H1 (cell line): Measurements from ENCODE around the gene PTPN13. TPM values are rescaled to one million over a fixed set of nuclear protein-coding genes. Genes with fewer than 3 reads are reported as not detected.

ENCODE experiments used
- CTCF ChIA-PET: fragments of 300-600 bp; sonication (Branson Sonifier 250); formaldehyde crosslinking; loops from one replicate; lab custom pipeline; 2021; ENCODE audit not compliant: partially characterized antibody; lab: Charles Lee
- POLR2A ChIA-PET: fragments of 300-600 bp; sonication (Branson Sonifier 250); formaldehyde crosslinking; loops from one replicate; lab custom pipeline; 2021; ENCODE audit warnings: inconsistent platforms; ENCODE audit not compliant: partially characterized antibody; lab: Charles Lee
- DNase-seq, 2 experiments: peaks; one replicate each; pipeline versions ENCODE4 v3.0.0 to v3.0.0-alpha.2; 2010 to 2022; ENCODE audit warnings: low spot score in 2 of 2, low read depth in 1 of 2, mixed read lengths in 1 of 2
- FAIRE-seq: peaks from 2 replicates; lab custom pipeline; 2011; peaks lifted over from hg19 to GRCh38; lab: Jason Lieb, UNC
- H2AFZ ChIP-seq: 2 replicates; pipeline ENCODE4 v1.8.1; 2012; ENCODE audit warnings: low read length, inconsistent platforms
- H2AK5ac ChIP-seq: 2 replicates; pipeline ENCODE4 v1.6.1; 2013; ENCODE audit warnings: low read depth, low read length
- H2BK120ac ChIP-seq: replicated peaks from 2 replicates; pipeline ENCODE3; 2013; ENCODE audit warnings: low read depth, low read length, inconsistent platforms
- H2BK12ac ChIP-seq: 2 replicates; pipeline ENCODE4 v1.6.1; 2013; ENCODE audit warnings: low read depth, low read length
- H2BK15ac ChIP-seq: 2 replicates; pipeline ENCODE4 v1.6.1; 2013; ENCODE audit warnings: low read length
- H2BK20ac ChIP-seq: 2 replicates; pipeline ENCODE4 v1.6.1; 2013; ENCODE audit warnings: low read length
- H2BK5ac ChIP-seq: 2 replicates; pipeline ENCODE4 v1.6.1; 2013; ENCODE audit warnings: low read depth, low read length
- H3K14ac ChIP-seq: 2 replicates; pipeline ENCODE4 v1.6.1; 2013; ENCODE audit warnings: inconsistent platforms; ENCODE audit not compliant: insufficient read length
- H3K18ac ChIP-seq: 2 replicates; pipeline ENCODE4 v1.6.1; 2013; ENCODE audit warnings: low read length; ENCODE audit errors: extremely low read depth
- H3K23ac ChIP-seq: 2 replicates; pipeline ENCODE4 v1.6.1; 2013; ENCODE audit warnings: inconsistent platforms; ENCODE audit not compliant: insufficient read length
- H3K23me2 ChIP-seq: 2 replicates; pipeline ENCODE4 v1.6.1; 2013; ENCODE audit warnings: low read depth, low read length
- H3K27ac ChIP-seq: 2 replicates; pipeline ENCODE4 v1.6.1; 2011; ENCODE audit warnings: low read depth, low read length, inconsistent platforms
- H3K27me3 ChIP-seq, 4 experiments: replicated peaks in 1 of 4; 1 replicate in 1 of 4; 2 replicates in 3 of 4; pipeline versions ENCODE4 v1.6.1 to v1.8.1; 2011 to 2013; ENCODE audit warnings: low read length in 3 of 4, mild to moderate bottlenecking in 3 of 4, inconsistent platforms in 2 of 4, mixed read lengths in 2 of 4, moderate library complexity in 1 of 4; ENCODE audit not compliant: control insufficient read depth in 3 of 4, insufficient read depth in 3 of 4; ENCODE audit errors: extremely low read depth in 1 of 4
- H3K36me3 ChIP-seq, 4 experiments: 2 replicates each; pipeline versions ENCODE4 v1.6.1 to v1.8.1; 2011 to 2013; ENCODE audit warnings: mild to moderate bottlenecking in 4 of 4, low read length in 3 of 4, moderate library complexity in 2 of 4, control low read depth in 1 of 4, inconsistent platforms in 1 of 4; ENCODE audit not compliant: insufficient read depth in 4 of 4, control insufficient read depth in 2 of 4
- H3K4ac ChIP-seq: replicated peaks from 2 replicates; pipeline ENCODE3; 2013; ENCODE audit warnings: low read length, low read depth, mixed read lengths, inconsistent platforms; ENCODE audit not compliant: insufficient read length
- H3K4me1 ChIP-seq, 4 experiments: replicated peaks in 1 of 4; 1 replicate in 1 of 4; 2 replicates in 3 of 4; pipeline versions ENCODE4 v1.6.1 to v1.8.1; 2011 to 2013; ENCODE audit warnings: low read length in 3 of 4, inconsistent platforms in 2 of 4, mixed read lengths in 1 of 4; ENCODE audit not compliant: insufficient read depth in 4 of 4, control insufficient read depth in 3 of 4
- H3K4me2 ChIP-seq, 2 experiments: 2 replicates each; pipeline versions ENCODE4 v1.6.1 to v1.8.1; 2011 to 2013; ENCODE audit warnings: low read depth in 2 of 2, low read length in 2 of 2, control low read depth in 1 of 2, inconsistent platforms in 1 of 2, mild to moderate bottlenecking in 1 of 2; ENCODE audit not compliant: insufficient read depth in 1 of 2
- H3K4me3 ChIP-seq, 4 experiments: fragments of 200-600, 300-600 bp in 1 of 4; sonication (generic), shearing (Covaris generic), sonication (Bioruptor Twin) in 1 of 4; 2 replicates each; pipeline versions ENCODE4 v1.5.1 to v1.8.1; 2011 to 2016; ENCODE audit warnings: low read length in 4 of 4, low read depth in 3 of 4, control low read depth in 2 of 4, inconsistent platforms in 2 of 4, mild to moderate bottlenecking in 2 of 4, mixed read lengths in 1 of 4, moderate library complexity in 1 of 4; ENCODE audit not compliant: insufficient read depth in 2 of 4; ENCODE audit errors: extremely low read depth in 1 of 4
- H3K56ac ChIP-seq: replicated peaks from 2 replicates; pipeline ENCODE3; 2013; ENCODE audit warnings: low read depth, mild to moderate bottlenecking, mixed read lengths, low read length, inconsistent platforms; ENCODE audit not compliant: insufficient read length
- H3K79me1 ChIP-seq: 2 replicates; pipeline ENCODE4 v1.6.1; 2013; ENCODE audit warnings: low read depth, low read length, control low read depth
- H3K79me2 ChIP-seq, 2 experiments: 2 replicates each; pipeline versions ENCODE4 v1.6.1 to v1.8.1; 2012 to 2013; ENCODE audit warnings: low read length in 2 of 2, mild to moderate bottlenecking in 2 of 2, inconsistent platforms in 1 of 2; ENCODE audit not compliant: insufficient read depth in 2 of 2, control insufficient read depth in 1 of 2
- H3K9ac ChIP-seq, 4 experiments: replicated peaks in 1 of 4; 1 replicate in 1 of 4; 2 replicates in 3 of 4; pipeline versions ENCODE4 v1.6.1 to v1.8.1; 2011 to 2013; ENCODE audit warnings: low read depth in 3 of 4, low read length in 3 of 4, control low read depth in 2 of 4, mild to moderate bottlenecking in 2 of 4, moderate library complexity in 2 of 4, inconsistent platforms in 1 of 4; ENCODE audit errors: extremely low read depth in 1 of 4
- H3K9me3 ChIP-seq, 2 experiments: 2 replicates each; pipeline versions ENCODE4 v1.6.1 to v1.8.1; 2012 to 2013; ENCODE audit warnings: mild to moderate bottlenecking in 2 of 2, moderate library complexity in 2 of 2, control low read depth in 1 of 2, inconsistent platforms in 1 of 2, low read depth in 1 of 2, low read length in 1 of 2, mixed read lengths in 1 of 2; ENCODE audit not compliant: insufficient read depth in 2 of 2
- H4K20me1 ChIP-seq, 2 experiments: replicated peaks in 1 of 2; 2 replicates each; pipeline versions ENCODE3 to v1.8.1; 2011 to 2013; ENCODE audit warnings: inconsistent platforms in 2 of 2, low read length in 2 of 2, mild to moderate bottlenecking in 1 of 2; ENCODE audit not compliant: insufficient read depth in 2 of 2, control insufficient read depth in 1 of 2
- H4K5ac ChIP-seq: 2 replicates; pipeline ENCODE4 v1.6.1; 2013; ENCODE audit warnings: low read length, low read depth, mixed read lengths, inconsistent platforms; ENCODE audit not compliant: insufficient read length
- H4K8ac ChIP-seq: 2 replicates; pipeline ENCODE4 v1.8.0; 2013; ENCODE audit warnings: mild to moderate bottlenecking, moderate library complexity, low read length, inconsistent platforms; ENCODE audit not compliant: insufficient read depth; ENCODE audit errors: extremely low read depth
- H4K91ac ChIP-seq: replicated peaks from 2 replicates; pipeline ENCODE3; 2013; ENCODE audit warnings: low read length, mixed read lengths, inconsistent platforms; ENCODE audit not compliant: insufficient read length
- CHD2 ChIP-seq: IDR thresholded peaks from 2 replicates; pipeline ENCODE4 v1.6.1; 2012; ENCODE audit warnings: low read length, improper control_type of control experiment
- CREB1 ChIP-seq: IDR thresholded peaks from 2 replicates; pipeline ENCODE4 v1.6.1; 2012; ENCODE audit warnings: inconsistent platforms
- HDAC6 ChIP-seq: IDR thresholded peaks from one replicate; pipeline ENCODE4 v1.7.1; 2012; ENCODE audit warnings: low read depth, mild to moderate bottlenecking, inconsistent platforms, low read length, moderate library complexity
- NRF1 ChIP-seq: IDR thresholded peaks from 2 replicates; pipeline ENCODE4 v1.6.1; 2011; ENCODE audit warnings: mild to moderate bottlenecking, low read depth, low read length, improper control_type of control experiment
- SIRT6 ChIP-seq: IDR thresholded peaks from one replicate; pipeline ENCODE4 v1.7.1; 2012; ENCODE audit warnings: low read length, inconsistent platforms
- WGBS, 2 experiments: shearing (Covaris generic) in 1 of 2; methylation state at CpG; one replicate each; pipeline versions ENCODE4 v1.1.6 to v1.1.7; 2013 to 2015; ENCODE audit warnings: low lambda C conversion rate in 2 of 2, mixed read lengths in 2 of 2, inconsistent platforms in 1 of 2, low coverage in 1 of 2, missing lambda C conversion rate in 1 of 2; ENCODE audit not compliant: insufficient replicate concordance in 2 of 2, insufficient coverage in 1 of 2, insufficient read length in 1 of 2; ENCODE audit errors: extremely low coverage in 1 of 2, missing lambda C conversion rate in 1 of 2; 5-methylcytosine and 5-hydroxymethylcytosine counted together
- polyA plus RNA-seq, 7 experiments: library from polyadenylated mRNA; depleted of rRNA in 3 of 7; stranded (reverse) in 5 of 7; unstranded in 2 of 7; fragments of >200 nt in 5 of 7; fragments of 200-250 nt in 2 of 7; gene quantifications; 1 replicate in 5 of 7; 2 replicates in 1 of 7; 4 replicates in 1 of 7; pipeline versions ENCODE4 v1.2.1 to v1.2.3, GENCODE V29; 2011 to 2013; ENCODE audit warnings: missing spikeins in 2 of 7, mixed read lengths in 2 of 7
- total RNA-seq: library from RNA; stranded (reverse); fragmentation: NEBNext Ultra II Directional; extraction: Animal tissue kit (Norgen Biotek cat#: 25700); gene quantifications from 2 replicates; pipeline ENCODE4 v1.2.1, GENCODE V29; 2021

PTPN13 gene
- total and polyA plus RNA-seq, 2 of the 8 experiments (the other 6 are each of a cell fraction or from before 2014, with no cell fraction given), result 12.7 to 57.9 TPM

- Histone ChIP-seq H4K8ac (no peak overlapping the region), H3K9ac (no peak overlapping the region), H3K56ac (no peak overlapping the region), H3K4ac (no peak overlapping the region), H3K9me3 (no peaks in the 10 kb centered on the region), H2AFZ (no peak overlapping the region), H3K14ac (no peak overlapping the region), H3K79me2 (no peaks in the 10 kb centered on the region), H3K4me1 (0 out of 7 replicates have a peak, but pooled peaks cover 0 to 2% (median 0%) of the 10 kb centered on the region in 4 experiments), H4K20me1 (no peaks in the 10 kb centered on the region), H2BK5ac (no peak overlapping the region), H3K27me3 (no peaks in the 10 kb centered on the region), H3K18ac (no peak overlapping the region), H4K91ac (no peak overlapping the region), H3K23ac (no peak overlapping the region), H3K4me2 (no peak overlapping the region), H2AK5ac (no peak overlapping the region), H4K5ac (no peak overlapping the region), H3K36me3 (no peaks in the 10 kb centered on the region)
- no peak for DNase-seq
- WGBS, 2 experiments, result 80% methylated on average over 2 of the region's 2 CpGs; no CpG with 5 or more reads in 1 of the 2 experiments
- ChIA-PET CTCF (no interaction called here), POLR2A (interaction anchor here (0.9 to 1.6 kb wide), 2 partner anchors 33 to 35 kb away, joined by 3 to 5 read pairs; partner anchors contain the start of gene PTPN13)
- TF ChIP-seq CHD2 (no peak), HDAC6 (no peak), CREB1 (no peak), SIRT6 (no peak), NRF1 (no peak)
- TF ChIP-seq, all 59 proteins: peak for 0
- no peak overlapping the region for H2BK120ac ChIP-seq
- no peak overlapping the region for H2BK12ac ChIP-seq
- no peak overlapping the region for H2BK15ac ChIP-seq
- H3K4me3 ChIP-seq, result no peak overlapping the region
- no peaks in the 10 kb centered on the region for H3K23me2 ChIP-seq
- no peak overlapping the region for H3K27ac ChIP-seq
- H3K79me1 ChIP-seq, result no peaks in the 10 kb centered on the region
- FAIRE-seq, result no peak
- no peak overlapping the region for H2BK20ac ChIP-seq
Observed at GRCh38 chr4:86560447-86560846, 33.7 kb upstream of the PTPN13 start.
